Endothelial cell of umbilical vein (primary cell): ENCODE data around the gene USP25. TPM values are rescaled to one million over a fixed set of nuclear protein-coding genes. Genes with fewer than 3 reads are reported as not detected.

ENCODE experiments used
- BruUV-seq: library from RNA; stranded (reverse); fragments of 400-500 nt; replicated peaks from 2 replicates; lab custom pipeline; 2021; lab: Mats Ljungman, UMichigan
- CTCF ChIA-PET: fragments of 300-600, 350-600 bp; sonication (Branson Sonifier 250); formaldehyde crosslinking; loops from one replicate; lab custom pipeline; 2021; ENCODE audit warnings: antibody characterized with exemption, inconsistent platforms; lab: Charles Lee
- POLR2A ChIA-PET: fragments of 300-600, 350-600 bp; sonication (Branson Sonifier 250); formaldehyde crosslinking; loops from one replicate; lab custom pipeline; 2021; ENCODE audit warnings: antibody characterized with exemption, inconsistent platforms; lab: Charles Lee
- DNase-seq: peaks from one replicate; pipeline ENCODE4 v3.0.0-alpha.2; 2011; ENCODE audit warnings: low read depth, low spot score
- FAIRE-seq: peaks from 2 replicates; lab custom pipeline; 2011; peaks lifted over from hg19 to GRCh38; lab: Jason Lieb, UNC
- H2AFZ ChIP-seq: 2 replicates; pipeline ENCODE4 v1.6.0; 2012; ENCODE audit warnings: low read depth, low read length, control low read depth, inconsistent platforms
- H3K27ac ChIP-seq: 2 replicates; pipeline ENCODE4 v1.5.1; 2011; ENCODE audit warnings: low read depth, mild to moderate bottlenecking, control low read depth, low read length, moderate library complexity; ENCODE audit not compliant: insufficient read depth
- H3K27me3 ChIP-seq, 2 experiments: 2 replicates each; pipeline versions ENCODE4 v1.6.0 to v1.6.1; 2011; ENCODE audit warnings: low read length in 2 of 2, mixed read lengths in 1 of 2; ENCODE audit not compliant: control insufficient read depth in 2 of 2, insufficient read depth in 2 of 2
- H3K36me3 ChIP-seq, 2 experiments: 2 replicates in 1 of 2; 3 replicates in 1 of 2; pipeline ENCODE4 v1.5.1; 2011; ENCODE audit warnings: low read length in 2 of 2, mild to moderate bottlenecking in 1 of 2, moderate library complexity in 1 of 2; ENCODE audit not compliant: control insufficient read depth in 2 of 2, insufficient read depth in 2 of 2; ENCODE audit errors: extremely low read depth in 1 of 2
- H3K4me1 ChIP-seq: 3 replicates; pipeline ENCODE4 v1.5.1; 2011; ENCODE audit warnings: mild to moderate bottlenecking, low read length; ENCODE audit not compliant: control insufficient read depth, insufficient read depth; ENCODE audit errors: extremely low read depth
- H3K4me2 ChIP-seq: 2 replicates; pipeline ENCODE4 v1.6.1; 2011; ENCODE audit warnings: low read length, control low read depth, mixed read lengths; ENCODE audit not compliant: insufficient read depth
- H3K4me3 ChIP-seq, 3 experiments: fragments of 200-600 bp in 1 of 3; sonication (generic), shearing (Covaris generic) in 1 of 3; replicated peaks in 1 of 3; 2 replicates each; pipeline ENCODE4 v1.5.1; 2011 to 2016; ENCODE audit warnings: control low read depth in 3 of 3, low read length in 3 of 3, mild to moderate bottlenecking in 2 of 3, inconsistent platforms in 1 of 3, low read depth in 1 of 3, moderate library complexity in 1 of 3; ENCODE audit not compliant: insufficient read depth in 1 of 3
- H3K79me2 ChIP-seq: 2 replicates; pipeline ENCODE4 v1.6.0; 2012; ENCODE audit warnings: low read length, inconsistent platforms; ENCODE audit not compliant: control insufficient read depth, insufficient read depth
- H3K9ac ChIP-seq: replicated peaks from 2 replicates; pipeline ENCODE3; 2011; ENCODE audit warnings: low read length, control low read depth; ENCODE audit not compliant: insufficient read depth; ENCODE audit errors: extremely low read depth
- H3K9me1 ChIP-seq: replicated peaks from 3 replicates; pipeline ENCODE4 v1.6.0; 2011; ENCODE audit warnings: mild to moderate bottlenecking, low read length; ENCODE audit not compliant: control insufficient read depth, insufficient read depth; ENCODE audit errors: extremely low read depth
- H3K9me3 ChIP-seq: replicated peaks from 2 replicates; pipeline ENCODE4 v1.5.1; 2012; ENCODE audit warnings: low read length, inconsistent platforms; ENCODE audit not compliant: control insufficient read depth, insufficient read depth
- H4K20me1 ChIP-seq: replicated peaks from 2 replicates; pipeline ENCODE3; 2011; ENCODE audit warnings: mild to moderate bottlenecking, low read length; ENCODE audit not compliant: control insufficient read depth, insufficient read depth; ENCODE audit errors: extremely low read depth
- EZH2 ChIP-seq: IDR thresholded peaks from 2 replicates; pipeline ENCODE4 v1.6.1; 2012; ENCODE audit warnings: borderline replicate concordance, low read depth, mild to moderate bottlenecking, moderate library complexity, low read length, inconsistent platforms; ENCODE audit not compliant: severe bottlenecking
- FOS ChIP-seq: IDR thresholded peaks from 2 replicates; pipeline ENCODE4 v1.6.1; 2011; ENCODE audit warnings: mild to moderate bottlenecking, low read length, moderate library complexity, borderline replicate concordance; ENCODE audit not compliant: insufficient read depth
- GATA2 ChIP-seq: IDR thresholded peaks from 2 replicates; pipeline ENCODE4 v1.7.0; 2011; ENCODE audit warnings: low read depth, mild to moderate bottlenecking, moderate library complexity, mixed read lengths, low read length; ENCODE audit not compliant: insufficient read length, insufficient read depth
- JUN ChIP-seq: IDR thresholded peaks from 2 replicates; pipeline ENCODE4 v1.6.1; 2011; ENCODE audit warnings: borderline replicate concordance, low read depth; ENCODE audit not compliant: insufficient read length, insufficient read depth
- MYC ChIP-seq: IDR thresholded peaks from one replicate; pipeline ENCODE4 v1.6.1; 2011; ENCODE audit warnings: mild to moderate bottlenecking, low read depth, low read length
- POLR2A ChIP-seq: IDR thresholded peaks from 2 replicates; pipeline ENCODE4 v1.6.1; 2012; ENCODE audit warnings: low read depth, mild to moderate bottlenecking, control low read depth, low read length
- POLR2AphosphoS5 ChIP-seq: IDR thresholded peaks from 2 replicates; pipeline ENCODE4 v1.6.1; 2012; ENCODE audit warnings: low read depth, mild to moderate bottlenecking, control low read depth, low read length, moderate library complexity; ENCODE audit not compliant: insufficient read depth
- dilution Hi-C: fragments of 300-500 bp; cut with MboI; formaldehyde crosslinking; loops from one replicate; pipeline ENCODE4 v1.15.0; 2019; ENCODE audit warnings: low sequenced_read_pairs; ENCODE audit not compliant: extremely low pct_ligation_motif_present
- intact Hi-C: fragments of 100-400 bp; cut with micrococcal nuclease; formaldehyde crosslinking; loops from one replicate; pipeline ENCODE4 v1.10.0; 2022
- polyA plus RNA-seq, 4 experiments: library from polyadenylated mRNA; depleted of rRNA in 3 of 4; stranded (reverse) in 3 of 4; unstranded in 1 of 4; fragments of >200 nt; gene quantifications; 2 replicates each; pipeline versions ENCODE4 v1.2.1 to v1.2.3, GENCODE V29; 2011 to 2012; ENCODE audit warnings: missing spikeins in 1 of 4
- total RNA-seq: library from RNA; stranded (reverse); gene quantifications from 2 replicates; pipeline ENCODE4 v1.2.3, GENCODE V29; 2021
- TF ChIP-seq, protein P1 (sequence below), 2 donors: IDR thresholded peaks; 1 replicate in 1 of 2; 2 replicates in 1 of 2; pipeline ENCODE4 v1.5.1; 2011; ENCODE audit warnings: low read length in 2 of 2, mild to moderate bottlenecking in 2 of 2, moderate library complexity in 2 of 2, control low read depth in 1 of 2, inconsistent platforms in 1 of 2, low read depth in 1 of 2; ENCODE audit not compliant: insufficient read depth in 1 of 2; ENCODE audit errors: extremely low read depth in 1 of 2
- TF ChIP-seq, protein P2 (sequence below): IDR thresholded peaks from 2 replicates; pipeline ENCODE4 v1.6.1; 2011; ENCODE audit not compliant: insufficient read depth, insufficient read length

USP25 gene
- total and polyA plus RNA-seq, 2 donors (not counting 3 experiments of a cell fraction or from before 2014, with no cell fraction given), result 14.4 to 67.5 TPM

DNA sequence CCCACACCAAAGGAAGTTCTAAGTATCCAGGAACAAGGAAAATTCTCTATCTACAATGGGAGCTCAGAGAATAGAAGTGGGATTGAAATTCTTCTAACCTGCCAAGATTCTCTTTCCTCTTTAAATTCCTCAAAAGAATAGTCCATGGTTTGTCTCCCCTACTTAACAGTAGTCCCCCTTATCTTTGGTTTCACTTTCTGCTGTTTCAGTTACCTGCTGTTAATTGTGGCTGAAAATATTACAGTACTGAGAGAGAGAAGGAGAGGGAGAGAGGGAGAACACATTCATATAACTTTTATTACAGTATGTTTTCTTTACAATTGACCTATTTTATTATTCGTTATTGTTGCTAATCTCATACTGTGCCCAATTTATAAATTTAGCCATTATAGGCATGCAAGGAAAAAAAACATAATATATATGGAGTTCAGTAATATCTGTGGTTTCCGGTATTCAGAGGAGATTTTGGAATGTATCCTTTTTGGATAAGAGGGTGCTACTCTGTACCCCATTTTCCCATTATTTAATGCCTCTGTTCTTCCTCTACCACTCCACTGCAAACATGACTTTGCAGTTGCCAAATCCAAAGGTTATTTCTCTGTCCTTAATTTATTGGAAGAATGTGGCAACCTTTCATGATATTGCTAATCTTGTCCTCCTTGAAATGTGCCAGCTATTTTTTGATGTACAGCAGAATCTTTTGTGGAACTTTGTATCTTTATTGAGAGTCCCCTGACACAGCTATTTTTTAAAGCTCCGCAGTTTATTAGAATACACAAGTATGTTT, 68.0 kb downstream of the USP25 start:
- no peak for TF ChIP-seq POLR2A
- TF ChIP-seq EZH2, result no peak
- TF ChIP-seq MYC, result no peak
- TF ChIP-seq JUN, result no peak
- TF ChIP-seq, protein P1, sequence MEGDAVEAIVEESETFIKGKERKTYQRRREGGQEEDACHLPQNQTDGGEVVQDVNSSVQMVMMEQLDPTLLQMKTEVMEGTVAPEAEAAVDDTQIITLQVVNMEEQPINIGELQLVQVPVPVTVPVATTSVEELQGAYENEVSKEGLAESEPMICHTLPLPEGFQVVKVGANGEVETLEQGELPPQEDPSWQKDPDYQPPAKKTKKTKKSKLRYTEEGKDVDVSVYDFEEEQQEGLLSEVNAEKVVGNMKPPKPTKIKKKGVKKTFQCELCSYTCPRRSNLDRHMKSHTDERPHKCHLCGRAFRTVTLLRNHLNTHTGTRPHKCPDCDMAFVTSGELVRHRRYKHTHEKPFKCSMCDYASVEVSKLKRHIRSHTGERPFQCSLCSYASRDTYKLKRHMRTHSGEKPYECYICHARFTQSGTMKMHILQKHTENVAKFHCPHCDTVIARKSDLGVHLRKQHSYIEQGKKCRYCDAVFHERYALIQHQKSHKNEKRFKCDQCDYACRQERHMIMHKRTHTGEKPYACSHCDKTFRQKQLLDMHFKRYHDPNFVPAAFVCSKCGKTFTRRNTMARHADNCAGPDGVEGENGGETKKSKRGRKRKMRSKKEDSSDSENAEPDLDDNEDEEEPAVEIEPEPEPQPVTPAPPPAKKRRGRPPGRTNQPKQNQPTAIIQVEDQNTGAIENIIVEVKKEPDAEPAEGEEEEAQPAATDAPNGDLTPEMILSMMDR (IDR thresholded peaks at IDR 0.05; ENCODE audit: extremely low read depth in 1 of 2, insufficient read depth in 1 of 2, low read depth in 1 of 2, low read length in 2 of 2), result no peak
- no peak for TF ChIP-seq FOS
- TF ChIP-seq, protein P2, sequence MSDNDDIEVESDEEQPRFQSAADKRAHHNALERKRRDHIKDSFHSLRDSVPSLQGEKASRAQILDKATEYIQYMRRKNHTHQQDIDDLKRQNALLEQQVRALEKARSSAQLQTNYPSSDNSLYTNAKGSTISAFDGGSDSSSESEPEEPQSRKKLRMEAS, result no peak
- no peak for TF ChIP-seq POLR2AphosphoS5
- no peak for TF ChIP-seq GATA2
- no peak overlapping the region for H3K27ac ChIP-seq
- dilution Hi-C loops, result no loop called here
- ChIA-PET POLR2A (no interaction called here), CTCF (interaction anchor here (1.1 to 1.4 kb wide), 2 partner anchors 8 to 18 kb away, joined by 3 read pairs; no protein-coding TSS in a partner anchor)
- BruUV-seq, result no TSS peak
- no peak for DNase-seq
- peaks cover 64% of the 10 kb centered on the region for H3K79me2 ChIP-seq
- no peak overlapping the region for H2AFZ ChIP-seq
- peaks cover 0 to 6% of the 10 kb centered on the region in 2 experiments for H3K36me3 ChIP-seq
- no peak overlapping the region for H3K4me2 ChIP-seq
- intact Hi-C loops, result no loop called here
- no peaks in the 10 kb centered on the region for H3K27me3 ChIP-seq
- no peak for FAIRE-seq
- no peaks in the 10 kb centered on the region for H3K9me1 ChIP-seq
- H3K9me3 ChIP-seq, result no peaks in the 10 kb centered on the region
- H3K4me3 ChIP-seq, result no peak overlapping the region
- peaks cover 7% of the 10 kb centered on the region for H4K20me1 ChIP-seq
- H3K9ac ChIP-seq, result no peak overlapping the region
- H3K4me1 ChIP-seq, result peaks cover 4% of the 10 kb centered on the region
